Measurements from ENCODE around the gene GPR107.

Gene GPR107

DNA sequence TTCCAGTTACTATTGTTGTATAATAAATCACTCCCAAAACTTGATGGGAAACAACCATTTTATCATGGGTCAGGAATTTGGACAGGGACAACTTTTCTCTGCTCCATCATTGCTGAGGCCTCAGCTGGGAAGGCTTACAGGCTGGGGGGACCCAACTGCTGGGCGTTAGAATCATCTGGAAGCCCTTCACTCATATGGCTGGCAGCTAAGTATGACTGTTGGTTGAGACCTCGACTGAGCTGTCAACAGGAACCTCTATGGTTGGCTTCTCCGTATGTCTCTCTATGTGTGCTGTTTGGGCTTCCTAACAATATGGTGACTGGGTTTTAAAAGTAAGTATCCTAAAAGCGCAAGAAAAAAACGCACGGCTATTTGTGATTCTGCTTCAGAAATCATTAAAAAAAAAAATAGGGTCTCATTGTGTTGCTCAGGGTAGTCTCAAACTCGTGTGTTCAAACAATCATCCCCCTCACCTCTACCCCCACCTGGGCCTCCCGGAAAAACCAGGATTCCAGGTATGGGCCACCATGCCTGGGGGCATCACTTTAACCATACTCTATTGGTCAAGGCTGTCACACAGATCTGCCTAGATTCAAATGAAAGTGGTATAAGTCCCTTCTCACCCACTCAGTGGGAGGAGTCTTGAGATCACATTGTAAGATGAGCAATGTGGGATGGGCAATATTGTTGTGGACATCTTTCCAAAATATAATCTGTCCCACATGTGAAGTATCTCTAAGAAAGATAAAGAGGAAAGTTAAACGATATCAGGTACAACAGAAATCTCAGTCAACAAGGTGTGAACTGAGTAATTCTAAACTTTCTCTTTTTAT, 26.0 kb upstream of the GPR107 start:
- H3K4me3 ChIP-seq (ENCODE audit: insufficient read depth, low read depth, low read length), result no peak overlapping the region
- 95 to 97% methylated on average over 9 of the region's 9 CpGs for WGBS, 2 experiments
- no peak overlapping the region for H3K27ac ChIP-seq (ENCODE audit: insufficient read depth, low read depth, low read length, poor library complexity, severe bottlenecking)
- no peaks in the 10 kb centered on the region for H3K9me3 ChIP-seq (ENCODE audit: control insufficient read depth, low read length)
- H3K27me3 ChIP-seq (ENCODE audit: control insufficient read depth, insufficient read depth, low read length, poor library complexity, severe bottlenecking), result no peaks in the 10 kb centered on the region
- H3K4me1 ChIP-seq (ENCODE audit: control insufficient read depth, insufficient read depth, low read length), result no peaks in the 10 kb centered on the region
- no peaks in the 10 kb centered on the region for H3K36me3 ChIP-seq (ENCODE audit: control insufficient read depth, insufficient read depth, low read length)

- no peak overlapping the region for H3K4me3 ChIP-seq (ENCODE audit: insufficient read depth, low read depth, low read length)
- no peaks in the 10 kb centered on the region for H3K36me3 ChIP-seq (ENCODE audit: control insufficient read depth, insufficient read depth, low read length)
- no peaks in the 10 kb centered on the region for H3K9me3 ChIP-seq (ENCODE audit: control insufficient read depth, low read length)
- H3K27ac ChIP-seq (ENCODE audit: insufficient read depth, low read depth, low read length, poor library complexity, severe bottlenecking), result no peak overlapping the region
- no peaks in the 10 kb centered on the region for H3K27me3 ChIP-seq (ENCODE audit: control insufficient read depth, insufficient read depth, low read length, poor library complexity, severe bottlenecking)
- no peaks in the 10 kb centered on the region for H3K4me1 ChIP-seq (ENCODE audit: control insufficient read depth, insufficient read depth, low read length)
- WGBS, 2 experiments, result 95 to 96% methylated on average over 6 of the region's 6 CpGs
These were observed 25.0 kb upstream of the GPR107 start for GRCh38 chr9:130028493-130029222.

DNA sequence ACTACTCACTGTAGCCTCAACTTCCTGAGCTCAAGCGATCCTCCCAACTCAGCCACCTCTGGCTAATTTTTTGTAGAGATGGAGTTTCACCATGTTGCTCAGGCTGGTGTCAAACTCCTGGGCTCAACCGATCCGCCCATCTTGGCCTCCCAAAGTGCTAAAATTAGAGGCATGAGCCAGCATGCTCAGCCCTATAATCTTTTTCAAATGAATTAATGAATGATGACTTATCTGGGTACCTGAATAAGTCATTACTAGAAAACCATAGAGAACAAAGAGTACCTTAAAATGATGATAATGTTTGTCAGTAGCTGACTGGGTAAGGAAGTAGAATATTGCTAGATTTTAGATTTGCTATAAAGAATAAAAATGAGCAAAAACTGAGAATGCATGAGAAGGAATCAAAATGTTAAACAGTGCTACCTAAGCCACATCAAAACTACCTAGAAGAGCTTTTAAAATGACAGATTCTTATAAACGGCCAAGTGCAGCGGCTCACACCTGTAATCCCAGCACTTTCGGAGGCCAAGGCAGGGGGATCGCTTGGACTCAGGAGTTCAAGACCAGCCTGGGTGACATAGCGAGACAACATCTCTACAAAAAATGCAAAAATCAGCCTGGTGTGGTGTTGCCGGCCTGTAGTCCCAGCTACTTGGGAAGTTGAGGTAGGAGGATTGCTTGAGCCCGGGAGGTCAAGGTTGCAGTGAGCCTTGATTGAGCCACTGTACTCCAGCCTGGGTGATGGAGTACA, 24.3 kb upstream of the GPR107 start:
- H3K9me3 ChIP-seq (ENCODE audit: control insufficient read depth, low read length), result no peaks in the 10 kb centered on the region
- H3K36me3 ChIP-seq (ENCODE audit: control insufficient read depth, insufficient read depth, low read length), result no peaks in the 10 kb centered on the region
- 92 to 93% methylated on average over 10 of the region's 10 CpGs for WGBS, 2 experiments
- H3K27me3 ChIP-seq (ENCODE audit: control insufficient read depth, insufficient read depth, low read length, poor library complexity, severe bottlenecking), result no peaks in the 10 kb centered on the region
- H3K4me3 ChIP-seq (ENCODE audit: insufficient read depth, low read depth, low read length), result no peak overlapping the region
- H3K27ac ChIP-seq (ENCODE audit: insufficient read depth, low read depth, low read length, poor library complexity, severe bottlenecking), result no peak overlapping the region
- H3K4me1 ChIP-seq (ENCODE audit: control insufficient read depth, insufficient read depth, low read length), result no peaks in the 10 kb centered on the region

GRCh38 chr9:130030651-130031127, 23.0 kb upstream of the GPR107 start:
- H3K9me3 ChIP-seq (ENCODE audit: control insufficient read depth, low read length), result no peaks in the 10 kb centered on the region

DNA sequence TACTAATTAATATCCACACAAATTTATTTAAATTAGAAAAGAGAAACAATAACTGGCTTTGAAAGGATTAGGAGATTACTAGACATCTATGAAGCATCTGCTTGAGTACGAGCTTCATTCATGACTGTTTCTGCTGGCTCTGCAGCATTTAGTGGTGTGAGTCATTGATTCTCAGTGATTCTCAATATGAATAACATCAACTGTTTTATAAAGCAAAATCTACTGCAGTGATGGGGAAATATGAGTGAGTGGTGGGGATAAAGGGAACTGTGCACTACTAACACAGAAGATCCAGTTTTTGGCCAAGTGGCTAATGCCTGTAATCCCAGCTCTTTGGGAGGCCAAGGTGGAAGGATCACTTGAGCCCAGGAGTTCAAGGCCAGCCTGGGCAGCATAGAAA, 19.1 kb upstream of the GPR107 start:
- Histone ChIP-seq H3K4me1 (ENCODE audit: control insufficient read depth, insufficient read depth, low read length) (no peaks in the 10 kb centered on the region), H3K27me3 (ENCODE audit: control insufficient read depth, insufficient read depth, low read length, poor library complexity, severe bottlenecking) (no peaks in the 10 kb centered on the region), H3K4me3 (ENCODE audit: insufficient read depth, low read depth, low read length) (no peak overlapping the region), H3K9me3 (ENCODE audit: control insufficient read depth, low read length) (no peaks in the 10 kb centered on the region), H3K27ac (ENCODE audit: insufficient read depth, low read depth, low read length, poor library complexity, severe bottlenecking) (no peak overlapping the region), H3K36me3 (ENCODE audit: control insufficient read depth, insufficient read depth, low read length) (no peaks in the 10 kb centered on the region)
- WGBS, 2 experiments, result 89 to 100% methylated on average over 1 of the region's 1 CpG

More at GRCh38 chr9:130030651-130031127, 23.0 kb upstream of the GPR107 start:
- no peak overlapping the region for H3K27ac ChIP-seq (ENCODE audit: insufficient read depth, low read depth, low read length, poor library complexity, severe bottlenecking)
- no peaks in the 10 kb centered on the region for H3K4me1 ChIP-seq (ENCODE audit: control insufficient read depth, insufficient read depth, low read length)
- no peaks in the 10 kb centered on the region for H3K36me3 ChIP-seq (ENCODE audit: control insufficient read depth, insufficient read depth, low read length)
- no peak overlapping the region for H3K4me3 ChIP-seq (ENCODE audit: insufficient read depth, low read depth, low read length)
- no peaks in the 10 kb centered on the region for H3K27me3 ChIP-seq (ENCODE audit: control insufficient read depth, insufficient read depth, low read length, poor library complexity, severe bottlenecking)
- WGBS, 2 experiments, result 78 to 88% methylated on average over 3 of the region's 3 CpGs

DNA sequence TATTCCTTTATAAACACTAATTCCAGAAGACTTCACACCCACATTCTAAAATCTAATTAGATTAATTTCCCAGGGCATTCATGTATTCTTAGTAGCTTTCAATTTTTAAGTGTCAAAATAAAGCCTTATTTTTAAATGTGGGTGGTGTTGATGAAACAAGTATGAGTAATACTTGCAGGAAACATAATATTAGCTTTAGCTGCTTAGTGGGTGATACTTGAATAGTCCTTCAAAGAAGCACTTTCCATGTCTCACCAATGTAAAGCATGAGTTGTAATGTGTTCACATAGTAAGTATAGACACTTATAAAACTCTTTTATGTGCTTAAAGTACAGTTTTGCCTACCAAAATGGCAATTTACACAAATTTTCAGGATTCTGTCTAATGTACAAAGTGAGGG, 17.6 kb upstream of the GPR107 start:
- Histone ChIP-seq H3K9me3 (ENCODE audit: control insufficient read depth, low read length) (no peaks in the 10 kb centered on the region), H3K27ac (ENCODE audit: insufficient read depth, low read depth, low read length, poor library complexity, severe bottlenecking) (no peak overlapping the region), H3K36me3 (ENCODE audit: control insufficient read depth, insufficient read depth, low read length) (no peaks in the 10 kb centered on the region), H3K27me3 (ENCODE audit: control insufficient read depth, insufficient read depth, low read length, poor library complexity, severe bottlenecking) (no peaks in the 10 kb centered on the region), H3K4me3 (ENCODE audit: insufficient read depth, low read depth, low read length) (no peak overlapping the region), H3K4me1 (ENCODE audit: control insufficient read depth, insufficient read depth, low read length) (peaks cover 1% of the 10 kb centered on the region)

DNA sequence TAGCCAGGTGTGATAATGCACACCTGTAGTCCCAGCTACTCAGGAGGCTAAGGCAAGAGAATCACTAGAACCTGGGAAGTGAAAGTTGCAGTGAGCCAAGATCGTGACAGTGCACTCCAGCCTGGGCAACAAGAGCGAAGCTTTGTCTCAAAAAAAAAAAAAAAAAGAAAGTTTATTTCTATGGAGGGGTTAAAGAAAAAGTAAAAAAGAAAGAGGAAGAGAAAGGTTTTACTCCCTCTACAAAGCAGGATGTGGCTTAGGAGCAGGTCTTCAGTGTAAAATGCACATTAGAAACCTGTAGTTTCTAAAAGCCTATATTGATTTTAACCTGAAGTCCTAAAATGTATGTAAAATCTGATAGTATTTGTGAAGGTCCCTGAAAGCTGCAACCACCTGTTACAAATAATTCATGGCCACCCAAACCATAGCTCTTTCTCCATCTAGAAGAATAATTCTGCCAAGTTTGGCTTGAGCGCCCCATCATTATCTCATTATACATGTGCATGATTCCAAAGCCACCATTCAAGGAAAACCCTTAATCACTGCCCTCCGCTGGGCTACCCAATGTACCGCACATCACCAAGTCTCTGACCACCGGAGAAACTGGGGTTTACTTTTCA, 14.1 kb upstream of the GPR107 start:
- WGBS, 2 experiments, result 92 to 94% methylated on average over 6 of the region's 6 CpGs
- Histone ChIP-seq H3K27ac (ENCODE audit: insufficient read depth, low read depth, low read length, poor library complexity, severe bottlenecking) (no peak overlapping the region), H3K4me1 (ENCODE audit: control insufficient read depth, insufficient read depth, low read length) (peaks cover 5% of the 10 kb centered on the region), H3K36me3 (ENCODE audit: control insufficient read depth, insufficient read depth, low read length) (no peaks in the 10 kb centered on the region), H3K9me3 (ENCODE audit: control insufficient read depth, low read length) (no peaks in the 10 kb centered on the region), H3K4me3 (ENCODE audit: insufficient read depth, low read depth, low read length) (no peak overlapping the region), H3K27me3 (ENCODE audit: control insufficient read depth, insufficient read depth, low read length, poor library complexity, severe bottlenecking) (peaks cover 7% of the 10 kb centered on the region)

DNA sequence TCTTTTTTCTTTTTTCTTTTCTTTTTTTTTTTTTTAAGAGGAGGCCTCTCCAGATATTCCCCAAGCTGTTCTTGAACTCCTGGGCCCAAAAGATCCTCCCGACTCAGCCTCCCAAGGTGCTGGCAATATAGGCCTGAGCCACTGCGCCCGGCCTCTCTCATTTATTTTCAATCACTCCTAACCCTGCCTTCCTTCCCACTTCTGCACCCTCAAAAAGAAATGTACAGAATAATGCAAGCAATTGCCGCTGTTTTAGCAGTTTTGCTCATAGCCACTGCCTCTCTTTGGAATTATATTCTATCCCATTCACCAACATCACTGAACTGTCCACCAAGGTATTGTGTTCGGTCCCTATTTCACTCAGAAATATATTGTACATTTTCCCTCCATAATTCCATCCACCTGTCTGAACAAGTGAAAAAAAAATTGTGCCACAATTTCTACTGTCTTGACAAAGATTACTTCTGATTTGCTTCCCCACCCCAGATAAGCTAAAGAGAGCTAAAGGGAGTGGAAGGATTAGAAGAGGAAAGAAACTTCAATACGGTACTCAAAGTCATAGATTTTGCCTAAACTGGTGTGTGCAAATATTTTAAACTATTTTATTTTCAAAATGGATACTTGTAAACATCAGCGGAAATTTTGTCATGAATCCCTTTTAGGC, 12.6 kb upstream of the GPR107 start:
- no peaks in the 10 kb centered on the region for H3K9me3 ChIP-seq (ENCODE audit: control insufficient read depth, low read length)
- H3K27me3 ChIP-seq (ENCODE audit: control insufficient read depth, insufficient read depth, low read length, poor library complexity, severe bottlenecking), result peaks cover 7% of the 10 kb centered on the region
- H3K4me1 ChIP-seq (ENCODE audit: control insufficient read depth, insufficient read depth, low read length), result peaks cover 5% of the 10 kb centered on the region
- H3K36me3 ChIP-seq (ENCODE audit: control insufficient read depth, insufficient read depth, low read length), result no peaks in the 10 kb centered on the region
- peak overlapping the region; percentile 69 for H3K4me3 ChIP-seq (ENCODE audit: insufficient read depth, low read depth, low read length)
- WGBS, 2 experiments, result 90 to 97% methylated on average over 6 to 7 of the region's 7 CpGs
- no peak overlapping the region for H3K27ac ChIP-seq (ENCODE audit: insufficient read depth, low read depth, low read length, poor library complexity, severe bottlenecking)

DNA sequence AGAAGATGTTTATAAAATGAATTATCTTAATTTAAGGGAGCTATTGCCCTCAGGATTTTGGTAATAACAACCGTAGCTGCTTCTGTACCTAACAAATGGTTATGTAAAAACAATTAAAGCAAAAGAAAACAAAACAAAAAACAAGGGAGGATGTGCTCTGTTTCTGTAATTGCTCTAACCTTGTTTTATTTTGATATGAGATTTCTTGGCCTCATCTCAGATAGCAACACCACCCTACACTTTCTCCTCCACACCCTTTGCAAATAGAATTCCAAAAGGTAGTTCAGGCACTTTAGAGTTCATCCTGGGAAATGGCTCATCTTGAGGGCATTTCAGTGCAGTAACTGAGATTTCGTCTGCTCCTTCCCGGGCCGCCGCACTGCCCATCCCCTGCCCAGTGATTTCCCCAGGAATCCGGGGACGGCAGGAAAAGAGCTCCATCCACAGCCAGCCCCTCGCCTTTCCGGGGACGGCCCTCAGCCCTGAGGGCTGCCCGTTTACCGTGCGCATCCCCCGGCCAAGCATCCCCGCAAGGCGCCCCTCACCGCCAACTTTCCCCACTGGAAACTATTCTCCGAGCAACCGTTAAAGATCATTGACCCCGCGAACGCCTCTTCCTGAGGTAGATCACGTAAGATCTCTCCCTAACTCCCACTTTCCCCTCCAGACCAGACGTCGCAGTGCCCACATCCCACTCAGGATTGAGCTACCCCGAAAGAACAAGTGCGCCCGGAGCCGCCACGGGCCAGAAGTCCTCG, 11.9 kb upstream of the GPR107 start:
- peaks cover 7% of the 10 kb centered on the region for H3K27me3 ChIP-seq (ENCODE audit: control insufficient read depth, insufficient read depth, low read length, poor library complexity, severe bottlenecking)
- H3K4me1 ChIP-seq (ENCODE audit: control insufficient read depth, insufficient read depth, low read length), result peaks cover 5% of the 10 kb centered on the region
- 0 to 3% methylated on average over 30 to 31 of the region's 31 CpGs for WGBS, 2 experiments
- peak overlapping the region; percentile 69 for H3K4me3 ChIP-seq (ENCODE audit: insufficient read depth, low read depth, low read length)
- H3K27ac ChIP-seq (ENCODE audit: insufficient read depth, low read depth, low read length, poor library complexity, severe bottlenecking), result no peak overlapping the region
- no peaks in the 10 kb centered on the region for H3K9me3 ChIP-seq (ENCODE audit: control insufficient read depth, low read length)
- H3K36me3 ChIP-seq (ENCODE audit: control insufficient read depth, insufficient read depth, low read length), result no peaks in the 10 kb centered on the region

All from ectodermal cell (in vitro differentiated cells).